Fibroblast of skin of right biceps (primary cell): ENCODE measurements around the gene SRGAP2C.
"Not testable (repeated sequence)": the region's sequence is repeated elsewhere in the genome, so short reads cannot be mapped to it uniquely, and the experiment has no call there.

Experiments
- DNase-seq: peaks from one replicate; pipeline ENCODE4 v3.0.0-alpha.2; 2013

Gene SRGAP2C

GRCh38 chr1:121187914-121188313, 3.1 kb downstream of the SRGAP2C start:
- not testable (repeated sequence) for DNase-seq

- not testable (repeated sequence) for DNase-seq
Measured at GRCh38 chr1:121192512-121192911, 7.7 kb downstream of the SRGAP2C start.

DNA sequence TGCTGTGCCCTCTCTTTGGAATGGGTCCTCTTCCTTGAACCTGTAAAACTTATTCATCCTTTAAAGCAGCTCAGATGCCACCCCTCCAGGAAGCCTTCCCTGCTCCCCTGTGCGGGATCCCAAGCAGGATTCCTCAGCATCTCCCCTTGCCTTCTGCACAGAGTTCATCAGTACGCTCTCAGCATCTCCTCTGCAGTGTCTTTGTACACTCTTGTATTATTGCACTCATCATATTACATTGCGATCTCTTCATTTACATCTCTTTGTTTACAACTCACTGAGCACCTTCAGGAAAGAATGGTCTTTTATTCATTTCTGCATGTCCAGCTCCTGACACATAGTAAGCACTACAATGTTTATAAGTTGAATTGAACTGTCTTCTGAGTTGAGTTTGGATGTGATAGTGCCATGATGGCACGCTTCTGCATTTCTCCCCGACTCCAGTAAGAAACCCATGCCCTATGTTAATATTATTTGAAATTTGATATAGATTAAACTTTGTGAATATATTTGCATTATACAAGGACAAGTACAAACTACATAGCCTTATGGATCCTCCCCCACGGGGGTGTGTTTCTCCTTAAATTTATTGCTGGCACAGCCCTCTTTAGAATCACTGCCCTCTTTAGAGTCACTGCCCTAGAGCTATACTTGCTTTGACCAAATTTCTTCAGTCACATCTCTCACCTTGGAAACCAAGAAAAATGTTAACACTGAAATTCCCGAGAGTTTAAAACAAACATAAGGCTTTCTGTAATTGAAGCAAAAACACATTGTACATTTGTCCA, 12.5 kb downstream of the SRGAP2C start:
- DNase-seq = not testable (repeated sequence)

DNA sequence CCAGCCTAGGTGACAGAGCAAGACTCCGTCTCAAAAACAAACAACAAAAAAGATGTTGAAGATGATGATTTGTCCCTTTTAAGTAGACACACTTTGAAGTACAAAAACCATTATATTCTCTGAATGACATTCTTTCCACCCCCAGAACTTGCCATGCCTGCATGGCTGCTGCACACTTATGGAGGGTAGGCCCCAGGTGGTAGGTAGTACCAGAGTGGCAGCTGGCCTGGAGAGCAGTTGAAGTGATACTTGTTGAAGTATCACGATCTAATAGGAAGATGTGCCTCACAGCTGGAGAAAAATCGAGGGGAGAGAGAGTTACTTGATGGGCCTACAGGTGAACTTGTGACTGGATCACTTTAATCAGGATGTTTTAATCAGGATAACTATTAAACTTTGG, 15.0 kb downstream of the SRGAP2C start:
- DNase-seq = not testable (repeated sequence)

DNA sequence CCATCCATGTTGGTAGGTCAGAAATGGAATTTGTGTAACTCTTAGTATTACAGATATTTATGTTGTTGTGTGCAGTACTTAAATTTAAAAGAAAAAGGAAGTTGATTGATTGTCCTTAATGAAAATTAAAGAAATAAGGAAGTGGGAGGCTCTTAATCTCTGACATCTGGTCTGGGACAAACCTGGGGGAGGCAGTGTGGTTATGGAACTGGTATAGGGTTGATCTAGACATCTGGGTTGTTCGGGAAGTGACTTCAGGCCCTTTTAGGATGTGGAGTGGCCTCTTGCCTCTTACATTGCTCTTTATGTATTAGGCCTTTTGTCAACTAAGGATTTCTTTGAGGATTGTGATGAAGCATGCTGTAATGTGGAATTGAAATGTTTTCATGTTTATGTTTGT, 15.5 kb downstream of the SRGAP2C start:
- not testable (repeated sequence) for DNase-seq

- peak; percentile 16 for DNase-seq
Measured at GRCh38 chr1:121200985-121201981, 16.5 kb downstream of the SRGAP2C start.

DNA sequence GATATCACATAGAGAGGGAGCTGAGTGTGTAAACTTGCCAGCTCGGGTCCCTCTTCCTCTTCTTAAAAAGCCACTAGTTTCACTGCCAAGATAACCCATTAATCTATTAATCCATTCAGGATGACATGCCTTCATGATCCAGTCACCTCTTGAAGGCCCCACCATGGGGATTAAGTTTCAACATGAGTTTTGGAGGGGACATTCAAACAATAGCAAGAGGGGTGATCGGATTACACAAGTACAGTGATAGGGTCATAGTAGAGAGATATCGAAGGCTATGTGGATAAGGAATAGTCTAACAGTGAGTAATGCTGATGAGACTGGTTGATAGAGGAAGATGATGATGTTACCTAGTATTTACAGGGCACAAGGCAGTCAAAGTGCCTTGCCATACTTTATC, 18.2 kb downstream of the SRGAP2C start:
- DNase-seq = peak; percentile 1

- peak; percentile 9 for DNase-seq
Measured at GRCh38 chr1:121205786-121206711, 21.3 kb downstream of the SRGAP2C start.

GRCh38 chr1:121207328-121207727, 22.6 kb downstream of the SRGAP2C start:
- not testable (repeated sequence) for DNase-seq

- DNase-seq = not testable (repeated sequence)
Measured at GRCh38 chr1:121208375-121208774, 23.6 kb downstream of the SRGAP2C start.

DNA sequence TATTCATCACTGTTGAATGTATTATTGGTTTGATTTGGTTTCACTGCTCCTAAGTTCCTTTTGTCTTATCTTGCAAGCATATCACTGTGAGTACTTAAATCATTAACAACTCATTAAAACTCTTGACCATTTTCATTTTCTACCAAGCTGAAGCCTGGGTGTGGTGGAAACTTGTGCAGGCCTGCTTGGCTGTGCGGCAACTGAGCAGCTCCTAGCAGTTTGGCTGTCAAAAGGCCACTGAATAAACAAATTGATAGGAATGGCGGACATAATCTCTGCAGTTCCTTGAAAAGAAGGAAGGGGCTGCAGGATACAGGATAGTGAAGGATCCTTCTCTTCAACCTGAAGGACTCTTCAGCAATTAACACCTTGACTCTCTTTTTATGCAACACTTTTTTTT, 26.0 kb downstream of the SRGAP2C start:
- DNase-seq = not testable (repeated sequence)

- not testable (repeated sequence) for DNase-seq
Measured at GRCh38 chr1:121213491-121213890, 28.7 kb downstream of the SRGAP2C start.

GRCh38 chr1:121214544-121215156, 29.9 kb downstream of the SRGAP2C start:
- DNase-seq = not testable (repeated sequence)

DNA sequence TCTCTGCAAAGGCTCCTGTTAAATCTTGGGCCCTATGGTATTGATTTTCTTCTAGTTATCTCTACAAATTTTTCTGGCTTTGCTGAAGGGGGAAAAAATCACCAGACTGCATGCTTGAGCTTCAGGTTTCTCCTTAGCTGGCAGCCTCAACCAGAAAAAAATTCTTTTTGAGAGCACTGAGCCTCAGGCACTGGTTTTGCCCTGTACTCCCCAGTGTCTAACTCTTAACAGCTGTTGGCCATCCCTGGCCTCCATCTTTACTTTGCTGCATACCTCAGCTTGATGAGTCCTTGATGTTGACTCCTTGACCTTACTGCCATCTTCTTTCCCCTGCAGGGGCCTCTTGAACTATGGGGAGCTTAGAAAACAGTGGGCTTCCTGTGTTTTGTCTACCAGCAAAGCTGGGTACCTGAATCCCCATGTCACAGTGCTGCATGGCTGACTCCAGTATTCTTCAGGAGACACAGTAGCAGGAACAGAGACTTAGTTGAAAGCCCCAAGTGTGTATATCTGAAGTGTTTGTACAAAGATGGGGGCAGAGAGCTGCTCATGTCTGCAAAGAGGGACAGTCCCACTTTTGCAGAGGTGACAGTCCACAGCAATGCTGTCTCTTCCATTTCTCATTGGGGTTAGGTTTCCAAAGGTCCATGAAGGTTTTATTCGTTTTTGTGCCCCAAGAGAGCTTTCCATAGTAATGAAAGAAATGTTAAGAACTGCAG, 31.1 kb downstream of the SRGAP2C start:
- DNase-seq = not testable (repeated sequence)

GRCh38 chr1:121216676-121217075, 31.9 kb downstream of the SRGAP2C start:
- DNase-seq = not testable (repeated sequence)

DNA sequence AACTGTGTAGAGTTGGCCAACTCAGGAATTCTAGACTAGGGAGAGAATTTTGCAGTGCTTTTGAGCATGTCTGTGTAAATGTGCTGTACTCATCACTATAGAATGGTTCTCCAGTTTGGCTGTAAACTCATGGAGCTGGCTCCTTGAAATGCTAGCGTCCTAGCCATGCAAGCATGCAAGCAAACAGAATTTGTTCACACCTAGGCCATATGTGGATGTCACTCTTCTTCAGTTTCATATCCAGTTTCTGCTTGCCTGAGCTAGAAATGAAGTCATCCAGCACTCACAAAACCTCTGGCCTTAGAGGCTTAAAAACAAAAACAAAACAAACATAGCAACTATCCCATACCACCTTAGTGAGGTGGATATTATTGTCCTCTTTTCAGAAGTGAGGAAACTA, 37.0 kb downstream of the SRGAP2C start:
- DNase-seq = not testable (repeated sequence)

DNA sequence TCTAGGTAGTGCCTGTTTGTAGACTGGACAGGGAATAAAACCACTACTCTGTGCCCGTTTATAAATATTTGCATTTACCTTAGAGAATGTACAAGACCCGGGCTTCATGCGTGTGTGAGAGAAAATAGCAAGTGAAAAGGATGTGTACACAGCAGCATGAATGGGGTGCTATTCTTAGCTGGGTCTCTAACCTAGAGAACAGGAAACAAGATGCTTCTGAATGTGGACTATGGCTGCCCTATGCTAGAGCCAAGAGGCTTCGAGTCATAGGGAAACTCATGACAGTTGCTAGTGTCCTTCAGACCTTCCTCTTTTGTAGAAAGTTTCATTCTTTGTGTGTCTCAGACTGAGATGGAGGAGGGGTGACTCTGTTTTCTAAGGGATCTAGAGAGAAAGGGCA, 39.9 kb downstream of the SRGAP2C start:
- not testable (repeated sequence) for DNase-seq

DNA sequence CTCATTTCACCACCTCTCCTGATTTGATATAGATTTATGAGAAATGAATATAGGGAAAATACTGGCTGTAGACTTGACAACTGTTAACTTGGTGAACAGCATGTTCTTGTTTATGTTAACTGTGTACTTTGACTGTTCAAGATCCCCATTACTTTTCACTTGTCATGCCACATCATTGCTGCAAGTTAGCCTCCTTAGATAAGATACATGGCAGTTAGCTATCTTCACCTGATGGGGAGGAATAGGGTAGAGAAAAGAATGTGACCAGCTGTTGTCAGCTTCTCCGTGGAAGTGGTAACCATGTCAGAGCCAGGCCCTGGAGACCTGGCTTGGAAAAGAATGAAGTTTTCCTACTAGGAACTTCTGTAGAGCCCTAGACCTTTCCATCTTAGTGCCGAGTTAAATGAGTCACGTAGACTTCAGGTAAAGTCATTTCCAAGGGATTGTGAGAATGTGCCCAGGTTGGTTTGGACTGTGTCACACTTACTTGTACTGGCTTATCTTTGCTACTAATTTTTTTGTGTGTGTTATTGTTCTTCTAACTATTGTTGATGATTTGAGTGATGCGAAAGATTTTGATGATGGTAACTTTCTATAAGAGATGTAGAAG, 41.6 kb downstream of the SRGAP2C start:
- not testable (repeated sequence) for DNase-seq

GRCh38 chr1:121226925-121227324, 42.1 kb downstream of the SRGAP2C start:
- DNase-seq = not testable (repeated sequence)

GRCh38 chr1:121227544-121228330, 43.0 kb downstream of the SRGAP2C start:
- not testable (repeated sequence) for DNase-seq
